NB4 (cell line): ENCODE results near the gene SEC31B.

Experiments used
- MYC ChIP-seq: IDR thresholded peaks from 2 replicates; pipeline ENCODE4 v1.6.1; 2011; ENCODE audit warnings: low read depth, low read length
- TF ChIP-seq, protein P1 (sequence below): IDR thresholded peaks from one replicate; pipeline ENCODE4 v1.5.1; 2012; ENCODE audit warnings: low read depth, low read length

DNA sequence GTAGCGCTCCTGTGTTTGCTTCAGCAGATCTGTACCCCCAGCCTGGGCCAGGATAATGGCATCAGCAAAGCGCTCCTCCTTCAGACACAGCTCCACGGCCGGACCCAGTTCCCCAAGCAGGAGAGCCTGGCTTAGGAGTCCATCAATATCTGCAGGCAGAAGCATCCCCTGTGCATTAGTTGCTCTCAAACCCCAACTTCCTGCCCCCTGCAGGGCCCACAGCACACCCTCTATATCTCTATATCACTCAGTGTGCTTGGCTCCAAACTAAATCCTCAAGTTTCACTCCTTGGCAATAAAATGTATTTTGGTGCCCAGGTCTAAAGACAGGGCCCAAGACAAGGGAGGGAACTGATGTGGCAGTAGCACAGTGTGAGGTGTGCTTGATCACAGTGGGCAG lies 21.6 kb downstream of the SEC31B start:
- TF ChIP-seq, protein P1, sequence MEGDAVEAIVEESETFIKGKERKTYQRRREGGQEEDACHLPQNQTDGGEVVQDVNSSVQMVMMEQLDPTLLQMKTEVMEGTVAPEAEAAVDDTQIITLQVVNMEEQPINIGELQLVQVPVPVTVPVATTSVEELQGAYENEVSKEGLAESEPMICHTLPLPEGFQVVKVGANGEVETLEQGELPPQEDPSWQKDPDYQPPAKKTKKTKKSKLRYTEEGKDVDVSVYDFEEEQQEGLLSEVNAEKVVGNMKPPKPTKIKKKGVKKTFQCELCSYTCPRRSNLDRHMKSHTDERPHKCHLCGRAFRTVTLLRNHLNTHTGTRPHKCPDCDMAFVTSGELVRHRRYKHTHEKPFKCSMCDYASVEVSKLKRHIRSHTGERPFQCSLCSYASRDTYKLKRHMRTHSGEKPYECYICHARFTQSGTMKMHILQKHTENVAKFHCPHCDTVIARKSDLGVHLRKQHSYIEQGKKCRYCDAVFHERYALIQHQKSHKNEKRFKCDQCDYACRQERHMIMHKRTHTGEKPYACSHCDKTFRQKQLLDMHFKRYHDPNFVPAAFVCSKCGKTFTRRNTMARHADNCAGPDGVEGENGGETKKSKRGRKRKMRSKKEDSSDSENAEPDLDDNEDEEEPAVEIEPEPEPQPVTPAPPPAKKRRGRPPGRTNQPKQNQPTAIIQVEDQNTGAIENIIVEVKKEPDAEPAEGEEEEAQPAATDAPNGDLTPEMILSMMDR: no peak
- no peak for TF ChIP-seq MYC
